Osteocyte (in vitro differentiated cells): ENCODE data around the gene FGF1. TPM values are rescaled to one million over a fixed set of nuclear protein-coding genes. Genes with fewer than 3 reads are reported as not detected.

ENCODE experiments used
- DNase-seq: peaks from one replicate; pipeline ENCODE4 v3.0.0; 2021; ENCODE audit warnings: mixed read lengths; ENCODE audit not compliant: unreplicated experiment; ENCODE audit errors: extremely low spot score
- H3K27ac Mint-ChIP-seq: one replicate; pipeline ENCODE4 v1.8.0; 2021; ENCODE audit warnings: mild to moderate bottlenecking, mixed read lengths; ENCODE audit not compliant: unreplicated experiment
- H3K27me3 Mint-ChIP-seq: one replicate; pipeline ENCODE4 v1.8.0; 2021; ENCODE audit warnings: mixed read lengths; ENCODE audit not compliant: unreplicated experiment
- H3K36me3 Mint-ChIP-seq: one replicate; pipeline ENCODE4 v1.8.0; 2021; ENCODE audit warnings: mixed read lengths; ENCODE audit not compliant: unreplicated experiment
- H3K4me1 Mint-ChIP-seq: one replicate; pipeline ENCODE4 v1.8.0; 2021; ENCODE audit warnings: mixed read lengths; ENCODE audit not compliant: unreplicated experiment
- H3K4me3 Mint-ChIP-seq: one replicate; pipeline ENCODE4 v1.8.0; 2021; ENCODE audit warnings: mild to moderate bottlenecking, moderate library complexity, mixed read lengths; ENCODE audit not compliant: unreplicated experiment
- H3K9me3 Mint-ChIP-seq: one replicate; pipeline ENCODE4 v1.8.0; 2021; ENCODE audit warnings: mixed read lengths; ENCODE audit not compliant: unreplicated experiment
- CTCF ChIP-seq: fragments of 200-600 bp; sonication (generic); IDR thresholded peaks from 2 replicates; pipeline ENCODE4 v1.5.0; 2021; ENCODE audit warnings: antibody characterized with exemption, mild to moderate bottlenecking, moderate library complexity
- total RNA-seq: library from RNA; stranded (reverse); gene quantifications from 2 replicates; pipeline ENCODE4 v1.2.1, GENCODE V29; 2021

The FGF1 gene
- total RNA-seq, 1 donor from 2014 or later = 1.5 TPM

GRCh38 chr5:142645456-142645855 lies 40.4 kb downstream of the FGF1 start:
- Mint-ChIP-seq H3K4me3 (no peak overlapping the region), H3K27ac (peak overlapping the region; percentile 91), H3K36me3 (no peaks in the 10 kb centered on the region), H3K9me3 (no peaks in the 10 kb centered on the region), H3K27me3 (no peaks in the 10 kb centered on the region), H3K4me1 (peaks cover 37% of the 10 kb centered on the region)
- no peak for TF ChIP-seq CTCF
- DNase-seq = no peak

GRCh38 chr5:142644640-142645361 lies 41.1 kb downstream of the FGF1 start:
- Mint-ChIP-seq H3K9me3 (no peaks in the 10 kb centered on the region), H3K27me3 (no peaks in the 10 kb centered on the region), H3K4me1 (peaks cover 37% of the 10 kb centered on the region), H3K4me3 (peak overlapping the region; percentile 15), H3K36me3 (no peaks in the 10 kb centered on the region), H3K27ac (peak overlapping the region; percentile 91)
- no peak for TF ChIP-seq CTCF
- no peak for DNase-seq

- Mint-ChIP-seq H3K27ac (peak overlapping the region; percentile 91), H3K36me3 (no peaks in the 10 kb centered on the region), H3K4me3 (no peak overlapping the region), H3K9me3 (no peaks in the 10 kb centered on the region), H3K27me3 (no peaks in the 10 kb centered on the region), H3K4me1 (peaks cover 37% of the 10 kb centered on the region)
- no peak for TF ChIP-seq CTCF
- DNase-seq = no peak
Observed at GRCh38 chr5:142644127-142644526, 41.8 kb downstream of the FGF1 start.

GRCh38 chr5:142643634-142644033 lies 42.3 kb downstream of the FGF1 start:
- H3K27ac Mint-ChIP-seq = no peak overlapping the region
- H3K9me3 Mint-ChIP-seq = no peaks in the 10 kb centered on the region
- DNase-seq = no peak
- no peak for TF ChIP-seq CTCF
- no peak overlapping the region for H3K4me3 Mint-ChIP-seq
- H3K27me3 Mint-ChIP-seq = no peaks in the 10 kb centered on the region
- no peaks in the 10 kb centered on the region for H3K36me3 Mint-ChIP-seq
- peaks cover 37% of the 10 kb centered on the region for H3K4me1 Mint-ChIP-seq

- no peaks in the 10 kb centered on the region for H3K9me3 Mint-ChIP-seq
- H3K36me3 Mint-ChIP-seq = no peaks in the 10 kb centered on the region
- no peak overlapping the region for H3K4me3 Mint-ChIP-seq
- H3K4me1 Mint-ChIP-seq = peaks cover 37% of the 10 kb centered on the region
- no peak for DNase-seq
- TF ChIP-seq CTCF = no peak
- H3K27ac Mint-ChIP-seq = peak overlapping the region; percentile 16
- no peaks in the 10 kb centered on the region for H3K27me3 Mint-ChIP-seq
Observed at GRCh38 chr5:142642427-142642826, 43.5 kb downstream of the FGF1 start.
